Duodenal mucosa (tissue), 2 donors: ENCODE results near the gene SEMA4D.

Experiments used
- H3K27ac ChIP-seq: one replicate; pipeline ENCODE4 v1.7.0; 2013; ENCODE audit warnings: low read depth, low read length
- H3K27me3 ChIP-seq, 2 donors: one replicate each; pipeline ENCODE4 v1.7.0; 2013; ENCODE audit warnings: low read length in 2 of 2, control low read depth in 1 of 2; ENCODE audit not compliant: insufficient read depth in 2 of 2, control insufficient read depth in 1 of 2
- H3K36me3 ChIP-seq, 2 donors: one replicate each; pipeline ENCODE4 v1.7.0; 2013; ENCODE audit warnings: low read length in 2 of 2, control low read depth in 1 of 2; ENCODE audit not compliant: insufficient read depth in 2 of 2, control insufficient read depth in 1 of 2
- H3K4me1 ChIP-seq, 2 donors: one replicate each; pipeline ENCODE4 v1.7.0; 2013; ENCODE audit warnings: low read length in 2 of 2, control low read depth in 1 of 2; ENCODE audit not compliant: insufficient read depth in 2 of 2, control insufficient read depth in 1 of 2
- H3K4me3 ChIP-seq, 2 donors: one replicate each; pipeline ENCODE4 v1.7.0; 2013; ENCODE audit warnings: low read length in 2 of 2, low read depth in 1 of 2
- H3K9ac ChIP-seq, 2 donors: one replicate each; pipeline ENCODE4 v1.7.0; 2013; ENCODE audit warnings: low read length in 2 of 2, low read depth in 1 of 2
- H3K9me3 ChIP-seq, 2 donors: one replicate each; pipeline ENCODE4 v1.7.0; 2013; ENCODE audit warnings: low read length in 2 of 2, control low read depth in 1 of 2; ENCODE audit not compliant: control insufficient read depth in 1 of 2

The SEMA4D gene

DNA sequence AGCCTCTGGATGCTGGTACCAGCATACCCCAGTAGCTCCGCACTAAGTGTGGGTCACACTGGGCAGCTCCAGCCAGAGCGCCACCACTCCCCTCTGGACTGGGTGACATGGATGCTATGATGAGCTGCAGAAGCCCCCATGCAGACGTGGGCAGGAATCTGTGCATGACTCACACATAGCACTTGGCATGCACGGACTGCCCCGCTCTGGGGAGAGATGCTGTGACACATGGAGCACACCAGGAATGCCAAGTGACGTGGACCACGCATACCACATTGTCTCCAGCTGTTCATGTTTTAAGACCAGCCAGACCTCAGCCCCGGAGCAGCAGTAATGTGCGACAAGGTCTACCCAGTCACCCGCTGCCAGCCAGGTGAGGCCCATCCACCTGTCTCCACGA, 64.1 kb downstream of the SEMA4D start:
- H3K4me3 ChIP-seq = no peak overlapping the region
- H3K27ac ChIP-seq = no peak overlapping the region
- H3K36me3 ChIP-seq = peaks cover 0 to 7% of the 10 kb centered on the region in 2 donors
- H3K4me1 ChIP-seq = peaks cover 77 to 81% of the 10 kb centered on the region in 2 donors
- no peaks in the 10 kb centered on the region for H3K9me3 ChIP-seq
- no peak overlapping the region for H3K9ac ChIP-seq
- H3K27me3 ChIP-seq = no peaks in the 10 kb centered on the region

DNA sequence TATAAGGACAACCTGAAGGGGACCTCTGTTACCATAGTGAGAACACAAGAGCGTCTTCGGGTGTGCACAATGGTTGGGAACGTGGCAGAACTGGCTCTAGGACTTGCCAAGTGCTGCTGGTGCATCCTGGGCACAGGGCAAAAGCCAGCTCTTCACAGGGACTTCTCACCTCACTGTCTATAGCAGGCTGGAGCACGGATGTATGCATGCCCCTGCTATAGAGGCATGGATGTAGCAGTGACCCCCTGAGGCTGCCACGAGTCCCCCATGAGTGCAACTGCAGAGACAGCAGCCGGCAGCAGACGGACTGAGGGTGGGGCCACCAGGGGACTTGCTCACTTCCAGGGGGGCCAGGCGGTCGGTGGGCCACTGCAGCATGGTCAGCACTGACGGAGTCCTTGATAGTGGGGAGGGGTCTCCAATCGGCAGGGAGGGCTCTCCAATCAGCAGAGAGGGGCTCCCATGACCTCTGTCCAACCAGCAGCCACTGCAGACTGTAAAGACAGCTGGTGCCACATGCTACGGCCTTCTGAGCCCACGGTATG, 64.9 kb downstream of the SEMA4D start:
- Histone ChIP-seq H3K9ac (no peak overlapping the region), H3K4me1 (peaks cover 78 to 86% of the 10 kb centered on the region in 2 donors), H3K4me3 (no peak overlapping the region), H3K9me3 (no peaks in the 10 kb centered on the region), H3K27me3 (no peaks in the 10 kb centered on the region), H3K36me3 (peaks cover 0 to 7% of the 10 kb centered on the region in 2 donors), H3K27ac (no peak overlapping the region)

DNA sequence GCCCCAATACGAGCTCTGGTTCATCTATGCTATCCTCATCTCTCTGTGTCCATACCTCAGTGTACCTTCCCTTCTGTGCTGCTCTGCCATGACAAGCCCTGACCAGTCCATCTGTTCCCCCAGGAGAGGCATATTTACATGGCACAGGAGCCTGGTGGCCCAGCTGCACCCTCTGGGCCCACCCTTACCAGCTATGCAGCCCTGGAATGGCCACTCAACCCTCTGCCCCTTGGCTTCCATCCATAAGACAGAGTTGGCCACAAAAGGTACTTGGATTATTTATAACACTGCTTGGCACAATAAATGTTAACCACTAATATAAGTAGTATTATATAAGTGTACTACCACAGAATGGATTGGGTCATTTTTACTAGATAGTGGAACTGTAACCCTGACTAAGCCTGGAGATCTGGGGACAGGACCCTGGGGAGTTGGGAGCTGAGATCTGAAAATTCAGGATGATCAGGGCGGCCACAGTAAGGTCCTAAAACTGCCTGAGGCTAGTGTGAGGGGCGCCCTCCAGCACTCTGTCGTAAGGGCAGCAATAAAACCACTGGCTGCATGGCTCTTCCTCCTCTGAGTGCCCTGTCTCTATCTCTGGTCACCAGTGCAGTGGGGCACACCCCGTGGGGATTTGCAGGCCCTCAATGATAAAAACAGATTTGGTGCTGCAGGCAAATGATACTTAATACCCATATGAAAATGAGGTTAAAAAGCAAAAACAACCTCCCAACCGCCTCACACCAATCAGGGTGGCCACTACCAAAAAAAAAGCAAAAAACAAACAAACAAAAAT, 65.8 kb downstream of the SEMA4D start:
- H3K36me3 ChIP-seq = peaks cover 0 to 7% of the 10 kb centered on the region in 2 donors
- no peak overlapping the region for H3K27ac ChIP-seq
- H3K4me3 ChIP-seq = no peak overlapping the region
- H3K4me1 ChIP-seq = peaks cover 72 to 86% of the 10 kb centered on the region in 2 donors
- no peak overlapping the region for H3K9ac ChIP-seq
- H3K27me3 ChIP-seq = no peaks in the 10 kb centered on the region
- no peaks in the 10 kb centered on the region for H3K9me3 ChIP-seq

DNA sequence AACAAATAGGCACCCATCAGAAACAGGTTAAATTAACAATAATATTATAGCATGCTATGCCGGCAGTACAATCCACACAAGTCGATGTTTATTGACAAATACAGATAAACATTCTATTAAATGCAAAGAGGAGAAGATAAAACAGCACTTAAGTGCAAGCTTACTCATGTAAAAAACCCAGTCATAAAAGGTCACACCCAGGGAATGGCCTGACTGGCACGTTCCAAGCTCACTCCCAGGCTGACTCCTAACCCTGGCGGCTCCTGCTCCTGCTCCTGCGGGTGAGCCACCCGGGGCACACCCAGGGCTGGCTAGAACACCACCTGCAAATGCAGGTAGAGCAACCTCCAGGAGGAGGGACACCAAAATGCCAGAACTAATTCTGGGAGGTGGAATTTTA, 66.9 kb downstream of the SEMA4D start:
- H3K36me3 ChIP-seq = peaks cover 0 to 7% of the 10 kb centered on the region in 2 donors
- no peak overlapping the region for H3K9ac ChIP-seq
- no peaks in the 10 kb centered on the region for H3K9me3 ChIP-seq
- H3K4me1 ChIP-seq = peaks cover 70 to 81% of the 10 kb centered on the region in 2 donors
- H3K4me3 ChIP-seq = no peak overlapping the region
- no peaks in the 10 kb centered on the region for H3K27me3 ChIP-seq
- no peak overlapping the region for H3K27ac ChIP-seq

DNA sequence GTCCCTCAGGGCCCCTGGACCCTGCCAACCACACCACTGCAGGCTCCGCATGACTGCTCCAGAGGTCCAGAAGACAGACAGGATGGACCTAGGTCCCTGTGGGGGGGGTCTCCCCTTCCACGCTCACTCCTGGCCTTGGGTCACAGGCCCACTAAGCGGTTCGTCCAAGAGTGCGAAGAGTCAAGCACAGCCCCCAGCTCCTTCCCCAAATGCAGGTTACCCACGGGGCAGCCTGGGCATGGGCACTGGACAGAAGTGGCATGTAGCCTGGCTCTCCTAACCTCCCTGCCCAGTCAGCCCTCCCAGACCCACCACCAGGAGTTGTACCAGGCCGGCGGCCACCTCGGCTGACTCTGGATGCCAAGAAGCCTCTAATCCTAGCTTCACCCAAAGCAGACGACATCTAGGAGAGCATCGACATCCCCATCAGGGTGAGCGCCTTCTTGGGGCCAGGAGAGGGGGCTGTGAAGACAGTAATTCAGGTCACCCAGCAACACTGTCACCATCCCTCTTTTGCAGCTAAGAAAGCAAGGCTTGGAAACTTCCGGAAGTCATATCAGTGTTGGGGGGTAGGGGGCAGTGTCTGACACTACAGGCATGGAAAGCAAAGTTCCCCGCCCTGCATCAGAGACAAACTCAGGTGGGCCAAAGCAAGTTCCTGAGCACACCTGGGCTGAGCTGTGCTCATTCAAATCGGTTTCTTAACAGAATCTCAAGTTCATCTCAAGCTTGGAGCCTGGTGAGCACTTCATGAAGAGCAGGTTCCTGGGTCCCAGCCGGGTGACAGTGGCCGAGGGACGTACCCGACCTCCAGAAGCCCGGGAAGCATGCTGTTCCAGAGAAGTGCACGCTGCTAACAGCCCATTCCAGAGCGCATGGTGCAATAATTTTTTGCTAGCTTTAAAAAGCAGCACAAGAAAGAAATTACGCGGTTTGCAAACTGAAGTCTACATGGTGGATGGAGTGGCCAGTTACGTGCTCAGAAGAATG, 68.7 kb downstream of the SEMA4D start:
- H3K4me1 ChIP-seq = peaks cover 60 to 81% of the 10 kb centered on the region in 2 donors
- no peak overlapping the region for H3K4me3 ChIP-seq
- H3K36me3 ChIP-seq = peaks cover 0 to 7% of the 10 kb centered on the region in 2 donors
- no peaks in the 10 kb centered on the region for H3K9me3 ChIP-seq
- H3K27ac ChIP-seq = peak overlapping the region; percentile 22
- no peak overlapping the region for H3K9ac ChIP-seq
- no peaks in the 10 kb centered on the region for H3K27me3 ChIP-seq

DNA sequence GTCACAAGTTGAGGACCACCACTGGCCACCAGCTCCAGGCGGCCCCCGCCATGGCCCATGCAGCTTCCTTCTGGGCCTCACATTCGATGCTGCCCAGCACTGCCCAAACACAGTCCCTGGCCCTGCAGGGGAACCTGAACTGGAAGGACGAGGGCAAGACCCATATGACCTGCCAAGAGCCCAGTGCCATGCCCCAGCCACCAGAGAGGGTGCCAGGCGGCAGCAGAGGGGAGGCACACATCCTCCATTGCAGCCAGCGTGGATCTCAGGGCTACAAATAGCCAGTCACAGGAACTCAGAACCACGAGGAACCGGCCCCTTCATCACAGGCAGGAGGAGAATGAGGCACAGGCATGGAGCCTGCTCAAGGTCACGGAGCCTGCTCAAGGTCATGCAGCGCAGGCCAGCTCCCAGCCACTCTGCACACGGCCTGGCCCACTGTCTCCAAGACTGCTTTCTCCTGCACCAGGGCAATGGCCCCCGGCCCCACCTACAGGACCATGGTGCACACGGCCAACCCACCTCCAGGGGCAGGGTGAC, 69.6 kb downstream of the SEMA4D start:
- Histone ChIP-seq H3K27me3 (no peaks in the 10 kb centered on the region), H3K9ac (no peak overlapping the region), H3K4me1 (peaks cover 54 to 75% of the 10 kb centered on the region in 2 donors), H3K9me3 (no peaks in the 10 kb centered on the region), H3K4me3 (no peak overlapping the region), H3K27ac (no peak overlapping the region), H3K36me3 (peaks cover 0 to 3% of the 10 kb centered on the region in 2 donors)

DNA sequence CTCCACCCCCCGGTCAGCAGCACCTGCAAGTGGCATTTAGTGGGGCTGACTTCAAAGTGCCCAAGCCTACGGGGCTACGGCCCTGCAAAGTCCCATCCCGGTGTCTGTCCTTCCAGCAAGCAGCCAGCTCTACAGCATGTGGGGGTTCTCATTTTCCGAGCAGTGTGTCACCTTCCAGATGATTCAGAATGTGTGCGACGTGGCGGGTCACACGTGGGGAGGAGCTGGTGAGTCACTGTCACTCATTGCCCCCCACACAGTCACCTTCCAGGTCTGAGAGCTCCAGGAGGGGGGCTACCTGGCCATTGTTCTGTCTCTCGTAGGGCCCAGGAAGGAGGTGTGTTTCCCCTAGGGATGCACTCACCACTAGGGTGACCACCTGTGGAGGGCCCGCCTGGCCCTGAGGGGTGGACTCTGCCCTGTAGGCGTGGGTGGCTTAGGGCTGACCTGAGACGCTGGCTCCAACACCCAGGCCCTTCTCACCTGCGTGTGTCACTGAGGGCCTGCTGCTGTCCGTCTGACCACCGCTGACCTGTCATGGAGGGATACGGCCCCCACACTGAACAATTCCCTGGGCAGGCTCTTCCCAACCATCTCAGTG, 70.2 kb downstream of the SEMA4D start:
- H3K27me3 ChIP-seq = no peaks in the 10 kb centered on the region
- H3K9me3 ChIP-seq = no peaks in the 10 kb centered on the region
- no peak overlapping the region for H3K27ac ChIP-seq
- H3K4me1 ChIP-seq = peaks cover 51 to 69% of the 10 kb centered on the region in 2 donors
- no peaks in the 10 kb centered on the region for H3K36me3 ChIP-seq
- no peak overlapping the region for H3K4me3 ChIP-seq
- H3K9ac ChIP-seq = no peak overlapping the region

DNA sequence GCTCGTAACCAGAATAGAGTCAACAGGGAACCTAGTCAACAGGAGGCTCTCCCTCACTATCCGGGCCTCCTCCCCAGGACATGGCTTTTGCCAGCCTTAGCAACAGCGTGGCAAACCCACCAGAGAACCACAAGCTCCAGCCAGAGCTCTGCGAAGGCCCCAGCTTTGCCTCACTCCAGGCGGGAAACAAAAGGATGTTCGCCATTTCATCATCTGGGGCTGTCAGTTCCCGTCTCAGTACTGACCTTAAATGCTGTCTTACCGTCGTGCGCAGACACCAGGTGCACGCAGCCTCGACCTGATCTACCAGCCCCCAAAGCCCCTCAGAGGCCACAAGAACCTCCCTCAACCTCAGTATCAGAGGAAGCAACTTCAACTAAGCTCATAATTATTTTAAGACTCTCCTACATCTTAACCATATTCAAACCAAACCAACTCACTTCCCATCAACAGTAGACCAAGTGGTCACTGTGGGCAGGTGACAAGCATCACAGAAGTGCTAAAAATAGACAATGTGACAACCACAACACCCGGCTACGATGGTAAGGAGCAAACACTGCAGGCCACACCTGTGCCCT, 71.4 kb downstream of the SEMA4D start:
- Histone ChIP-seq H3K4me3 (no peak overlapping the region), H3K27me3 (no peaks in the 10 kb centered on the region), H3K4me1 (peaks cover 39 to 64% of the 10 kb centered on the region in 2 donors), H3K27ac (no peak overlapping the region), H3K9ac (peak overlapping the region in 1 of 2 donors; percentile 13), H3K36me3 (no peaks in the 10 kb centered on the region), H3K9me3 (no peaks in the 10 kb centered on the region)

DNA sequence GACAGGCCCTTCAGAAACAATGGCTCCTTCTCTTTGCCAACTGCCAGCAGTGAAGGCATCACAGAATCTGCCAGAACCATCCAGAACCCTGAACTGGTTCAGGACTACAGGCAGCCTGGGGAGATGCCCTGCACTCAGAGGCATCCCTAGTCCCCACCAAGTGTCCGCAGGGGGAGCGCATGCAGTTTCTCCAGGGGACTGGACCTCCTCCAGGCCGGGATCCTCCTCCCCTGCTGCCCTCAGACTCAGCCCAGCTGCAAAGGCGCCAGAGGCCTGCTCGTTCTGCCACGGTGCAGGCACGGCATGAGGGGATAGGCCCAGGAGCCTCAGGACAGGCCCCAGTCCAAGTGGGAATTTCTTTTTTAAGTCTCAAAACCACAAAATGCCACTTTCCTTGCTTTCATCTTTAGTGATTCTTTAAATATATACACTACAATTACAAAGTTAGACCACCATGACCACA, 72.0 kb downstream of the SEMA4D start:
- H3K27ac ChIP-seq = peak overlapping the region; percentile 30
- peaks cover 34 to 58% of the 10 kb centered on the region in 2 donors for H3K4me1 ChIP-seq
- no peak overlapping the region for H3K9ac ChIP-seq

More for the DNA sequence above, 72.0 kb downstream of the SEMA4D start:
- no peaks in the 10 kb centered on the region for H3K9me3 ChIP-seq
- H3K4me3 ChIP-seq = no peak overlapping the region
- no peaks in the 10 kb centered on the region for H3K36me3 ChIP-seq
- H3K27me3 ChIP-seq = no peaks in the 10 kb centered on the region
